GM12892 (cell line): Measurements from ENCODE around the gene MYOZ3.

Experiments
- POLR2A ChIP-seq: IDR thresholded peaks from 2 replicates; pipeline ENCODE4 v1.6.1; 2011; ENCODE audit warnings: low read depth, low read length, control low read depth
- TAF1 ChIP-seq: IDR thresholded peaks from 2 replicates; pipeline ENCODE4 v1.6.1; 2011; ENCODE audit warnings: low read depth, mild to moderate bottlenecking, control low read depth, low read length, borderline replicate concordance

DNA sequence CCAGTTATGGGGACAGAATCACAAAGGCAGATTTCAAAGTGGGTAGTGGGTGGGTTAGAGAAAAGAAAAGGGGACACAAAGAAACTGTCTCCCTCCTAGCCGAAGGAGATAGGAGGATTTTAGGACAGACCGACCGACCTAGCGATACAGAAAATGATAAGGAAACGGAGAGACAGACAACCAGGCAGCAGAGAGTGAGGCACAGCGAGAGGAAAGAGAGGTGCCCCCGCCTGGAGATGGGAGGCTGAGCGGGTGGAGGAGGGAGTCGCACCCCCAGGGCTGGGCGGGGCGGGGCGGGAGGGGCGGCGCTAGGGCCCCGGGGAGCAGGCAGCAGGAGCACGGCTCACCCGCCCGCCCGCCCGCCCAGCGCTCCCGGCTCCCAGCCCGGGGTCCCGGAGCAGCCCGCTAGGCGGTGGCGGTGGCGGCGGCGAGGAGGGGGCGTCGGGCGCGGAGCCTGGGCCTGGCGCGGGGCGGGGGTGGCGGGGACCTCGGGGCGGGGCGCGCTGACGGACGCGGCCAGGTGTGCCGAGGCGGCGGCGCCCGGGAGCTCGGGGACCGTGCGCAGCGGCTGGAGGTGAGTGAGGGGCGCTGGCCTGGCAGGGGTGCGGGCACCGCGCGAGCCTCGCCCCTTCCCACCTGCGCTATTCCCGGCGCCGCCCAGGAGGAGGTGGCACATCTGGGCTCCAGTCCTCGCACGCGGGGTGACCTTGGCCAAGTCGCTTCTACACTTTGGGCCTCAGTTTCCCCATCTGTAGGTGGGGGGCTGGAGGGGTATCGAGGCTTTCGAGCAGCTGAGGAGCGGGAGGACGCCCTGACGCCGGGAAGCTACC is 36.5 kb upstream of the MYOZ3 start:
- TF ChIP-seq POLR2A (no peak), TAF1 (no peak)
